Measurements from ENCODE around the gene DPYD. TPM values are rescaled to one million over a fixed set of nuclear protein-coding genes. Genes with fewer than 3 reads are reported as not detected.

The DPYD gene
- total and polyA plus RNA-seq, 9 of the 15 experiments (the other 6 are each of a cell fraction or from before 2014, with no cell fraction given), result 0.03 to 0.25 (median 0.08) TPM; not detected in 2

- no peak for TF ChIP-seq ZNF407 (IDR thresholded peaks at IDR 0.05; ENCODE audit: low read depth)
- no peak for TF ChIP-seq DMBX1 (CRISPR knock-in tag; IDR thresholded peaks at IDR 0.05; ENCODE audit: borderline replicate concordance)
- TF ChIP-seq SREBF1 (IDR thresholded peaks at IDR 0.05; ENCODE audit: borderline replicate concordance, low read depth, low read length), result no peak
- no peak for TF ChIP-seq ZHX1 (conservative IDR thresholded peaks at IDR 0.05; ENCODE audit: low read length)
- no peak for TF ChIP-seq PPARD (CRISPR knock-in tag; IDR thresholded peaks at IDR 0.05)
- TF ChIP-seq ZNF239 (CRISPR knock-in tag; IDR thresholded peaks at IDR 0.05), result no peak
These were observed 847.7 kb downstream of the DPYD start (continued) for GRCh38 chr1:97073169-97073568.
